HEK293T (cell line): ENCODE data around the gene SLC30A1.

Source experiments
- BHLHE40 ChIP-seq: fragments of 450-650 bp; IDR thresholded peaks from 2 replicates; pipeline ENCODE4 v1.6.1; 2016; ENCODE audit warnings: mild to moderate bottlenecking, moderate library complexity, borderline replicate concordance
- CTBP1 ChIP-seq: fragments of 450-650 bp; IDR thresholded peaks from 2 replicates; pipeline ENCODE4 v1.6.1; 2016; ENCODE audit warnings: borderline replicate concordance
- ELF4 ChIP-seq: fragments of 450-650 bp; IDR thresholded peaks from 2 replicates; pipeline ENCODE4 v1.6.1; 2017; ENCODE audit warnings: antibody characterized with exemption
- FOXA1 ChIP-seq: fragments of 450-650 bp; IDR thresholded peaks from 2 replicates; pipeline ENCODE4 v1.6.1; 2016; ENCODE audit warnings: mild to moderate bottlenecking
- FOXM1 ChIP-seq: fragments of 450-650 bp; IDR thresholded peaks from 2 replicates; pipeline ENCODE4 v1.6.1; 2017; ENCODE audit warnings: mild to moderate bottlenecking, borderline replicate concordance
- HDGF ChIP-seq: fragments of 450-650 bp; IDR thresholded peaks from 2 replicates; pipeline ENCODE4 v1.6.1; 2017; ENCODE audit warnings: antibody characterized with exemption, borderline replicate concordance
- SP1 ChIP-seq: fragments of 450-650 bp; IDR thresholded peaks from 2 replicates; pipeline ENCODE4 v1.6.1; 2017
- SUZ12 ChIP-seq: fragments of 450-650 bp; IDR thresholded peaks from 2 replicates; pipeline ENCODE4 v1.6.1; 2016; ENCODE audit warnings: mild to moderate bottlenecking
- TF ChIP-seq, protein P1 (sequence below): fragments of 450-650 bp; IDR thresholded peaks from 2 replicates; pipeline ENCODE4 v1.6.1; 2016

DNA sequence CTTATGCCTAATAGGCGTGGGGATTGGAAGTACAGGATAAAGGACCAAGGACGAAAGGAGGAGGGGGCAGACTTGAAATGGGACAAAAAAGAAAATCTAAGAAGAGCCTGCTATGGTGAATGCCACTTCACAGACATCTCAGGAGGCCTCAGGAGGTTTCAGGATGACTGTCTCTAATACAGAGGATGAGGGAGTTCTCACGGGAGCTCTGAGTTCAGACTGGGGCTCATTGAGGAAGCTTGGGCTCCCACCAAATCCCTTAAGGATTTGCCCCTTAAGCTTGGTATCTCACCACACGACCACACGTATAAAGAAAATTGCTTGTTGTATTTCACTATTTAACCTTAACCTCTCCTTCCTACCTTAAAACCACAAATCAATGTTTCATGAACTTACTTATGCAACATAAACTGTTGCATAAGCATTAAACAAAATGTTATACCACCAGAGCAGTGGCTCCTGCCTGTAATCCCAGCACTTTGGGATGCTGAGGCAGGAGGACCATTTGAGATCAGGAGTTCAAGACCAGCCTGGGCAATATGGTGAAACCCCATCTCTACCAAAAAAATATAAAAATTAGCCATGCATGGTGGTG, 12.4 kb downstream of the SLC30A1 start:
- no peak for TF ChIP-seq FOXM1
- no peak for TF ChIP-seq ELF4
- no peak for TF ChIP-seq BHLHE40
- TF ChIP-seq, protein P1, sequence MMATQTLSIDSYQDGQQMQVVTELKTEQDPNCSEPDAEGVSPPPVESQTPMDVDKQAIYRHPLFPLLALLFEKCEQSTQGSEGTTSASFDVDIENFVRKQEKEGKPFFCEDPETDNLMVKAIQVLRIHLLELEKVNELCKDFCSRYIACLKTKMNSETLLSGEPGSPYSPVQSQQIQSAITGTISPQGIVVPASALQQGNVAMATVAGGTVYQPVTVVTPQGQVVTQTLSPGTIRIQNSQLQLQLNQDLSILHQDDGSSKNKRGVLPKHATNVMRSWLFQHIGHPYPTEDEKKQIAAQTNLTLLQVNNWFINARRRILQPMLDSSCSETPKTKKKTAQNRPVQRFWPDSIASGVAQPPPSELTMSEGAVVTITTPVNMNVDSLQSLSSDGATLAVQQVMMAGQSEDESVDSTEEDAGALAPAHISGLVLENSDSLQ, result no peak
- no peak for TF ChIP-seq HDGF
- no peak for TF ChIP-seq SP1
- no peak for TF ChIP-seq SUZ12
- no peak for TF ChIP-seq FOXA1
- TF ChIP-seq CTBP1, result no peak
